IPS-18c (cell line): ENCODE data around the gene COA7.
"Not testable (repeated sequence)": the region's sequence is repeated elsewhere in the genome, so short reads cannot be mapped to it uniquely, and the experiment has no call there.

Source experiments
- H3K4me3 ChIP-seq: 2 replicates; pipeline ENCODE4 v1.7.0; 2013; ENCODE audit warnings: low read depth, mild to moderate bottlenecking, low read length, moderate library complexity; ENCODE audit not compliant: insufficient read depth
- H3K9me3 ChIP-seq: one replicate; pipeline ENCODE4 v1.6.1; 2013; ENCODE audit warnings: mild to moderate bottlenecking, low read length, moderate library complexity; ENCODE audit not compliant: control insufficient read depth, insufficient read depth

COA7 gene

GRCh38 chr1:52697795-52698674 lies at the start of gene COA7:
TSS of gene COA7 (minus strand) at chr1:52698347. CDS start at chr1:52698326, 21 bp downstream.
- Histone ChIP-seq H3K4me3 (peak within 1 kb of the TSS; percentile 87), H3K9me3 (no peaks in the 10 kb centered on the region)

GRCh38 chr1:52747450-52747849 lies 49.3 kb upstream of the COA7 start:
- Histone ChIP-seq H3K4me3 (no peak overlapping the region), H3K9me3 (no peaks in the 10 kb centered on the region)

DNA sequence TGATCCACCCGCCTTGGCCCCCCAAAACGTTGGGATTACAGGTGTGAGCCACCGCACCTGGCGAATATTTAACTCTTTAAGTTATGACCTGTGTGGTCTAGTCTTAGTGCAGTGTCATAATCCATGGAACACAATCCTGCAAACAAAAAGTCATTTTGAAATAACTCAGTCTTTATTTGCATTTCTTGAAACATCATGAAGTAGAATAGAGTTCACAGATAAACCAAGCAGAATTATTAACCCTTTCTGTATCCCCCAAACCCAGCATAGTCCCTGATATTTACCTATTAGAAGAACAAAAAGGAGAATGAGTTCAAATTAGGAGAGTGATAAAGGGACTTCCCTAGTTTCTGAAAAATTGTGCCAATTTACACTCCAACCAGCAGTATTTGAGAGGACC lies 48.0 kb upstream of the COA7 start:
- Histone ChIP-seq H3K4me3 (no peak overlapping the region), H3K9me3 (no peaks in the 10 kb centered on the region)

DNA sequence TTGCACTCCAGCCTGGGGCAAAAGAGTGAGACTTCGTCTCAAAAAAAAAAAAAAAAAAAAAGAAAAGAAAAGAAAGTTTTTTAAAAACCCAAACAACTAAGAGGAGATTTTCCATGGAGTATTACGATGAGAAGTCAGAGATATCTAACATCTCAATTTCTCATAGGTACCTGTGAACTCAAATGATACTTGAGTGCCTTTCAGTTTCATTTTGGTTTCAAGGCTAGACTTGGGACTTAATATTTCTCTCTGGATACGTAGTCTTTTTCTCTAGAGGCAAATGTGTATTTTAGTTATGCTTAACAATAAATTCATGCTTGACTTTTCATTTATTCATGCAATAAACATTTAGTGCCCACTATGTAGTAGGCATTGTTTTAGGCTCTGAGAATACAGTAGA lies 43.1 kb upstream of the COA7 start:
- Histone ChIP-seq H3K9me3 (no peaks in the 10 kb centered on the region), H3K4me3 (no peak overlapping the region)

DNA sequence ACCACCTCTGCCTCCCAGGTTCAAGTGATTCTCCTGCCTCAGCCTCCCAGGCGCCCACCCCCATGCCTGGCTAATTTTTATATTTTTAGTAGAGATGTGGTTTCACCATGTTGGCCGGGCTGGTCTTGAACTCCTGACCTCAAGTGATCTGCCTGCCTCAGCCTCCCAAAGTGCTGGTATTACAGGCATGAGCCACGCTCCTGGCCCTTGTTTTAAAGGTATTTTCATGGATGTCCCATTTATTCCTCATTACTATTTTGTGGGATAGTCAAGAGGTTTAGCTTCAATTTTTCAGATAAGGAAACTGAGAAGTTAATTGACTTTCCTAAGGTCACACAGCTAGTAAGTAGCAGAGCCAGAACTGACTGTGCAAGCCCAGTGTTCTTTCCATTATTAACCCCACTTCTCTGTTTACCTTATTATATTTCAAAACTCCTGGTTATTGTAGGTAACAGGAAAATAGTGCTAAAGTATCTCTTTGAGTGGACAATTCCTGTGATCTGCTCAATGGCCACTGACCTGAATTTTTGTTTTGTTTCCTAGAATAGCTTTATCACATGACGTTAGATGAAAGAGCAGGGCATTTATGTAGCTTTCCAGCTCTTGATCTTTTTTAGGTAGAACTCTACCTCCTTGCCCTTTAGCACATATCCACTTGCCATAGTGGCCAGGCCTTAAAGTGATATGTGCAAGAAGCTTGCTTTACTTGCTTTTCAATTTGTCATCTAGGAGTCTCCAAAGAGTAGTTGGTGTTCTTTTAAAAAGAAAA lies 41.7 kb upstream of the COA7 start:
- Histone ChIP-seq H3K9me3 (no peaks in the 10 kb centered on the region), H3K4me3 (no peak overlapping the region)

DNA sequence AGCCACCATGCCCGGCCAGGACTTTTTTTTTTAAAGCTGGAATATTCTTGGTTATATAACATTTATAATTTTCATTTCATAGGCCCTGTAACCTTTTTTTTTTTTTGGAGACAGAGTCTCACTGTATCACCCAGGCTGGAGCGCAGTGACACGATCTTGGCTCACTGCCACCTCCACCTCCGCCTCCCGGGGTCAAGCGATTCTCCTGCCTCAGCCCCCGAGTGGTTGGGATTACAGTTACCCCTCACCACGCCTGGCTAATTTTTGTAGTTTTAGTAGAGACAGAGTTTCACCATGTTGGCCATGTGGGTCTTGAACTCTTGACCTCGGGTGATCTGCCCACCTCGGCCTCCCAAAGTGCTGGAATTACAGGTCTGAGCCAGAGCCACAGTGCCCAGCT lies 40.7 kb upstream of the COA7 start:
- Histone ChIP-seq H3K9me3 (no peaks in the 10 kb centered on the region), H3K4me3 (no peak overlapping the region)

- H3K4me3 ChIP-seq = no peak overlapping the region
- H3K9me3 ChIP-seq = no peaks in the 10 kb centered on the region
Measured at GRCh38 chr1:52738148-52738547, 40.0 kb upstream of the COA7 start.

DNA sequence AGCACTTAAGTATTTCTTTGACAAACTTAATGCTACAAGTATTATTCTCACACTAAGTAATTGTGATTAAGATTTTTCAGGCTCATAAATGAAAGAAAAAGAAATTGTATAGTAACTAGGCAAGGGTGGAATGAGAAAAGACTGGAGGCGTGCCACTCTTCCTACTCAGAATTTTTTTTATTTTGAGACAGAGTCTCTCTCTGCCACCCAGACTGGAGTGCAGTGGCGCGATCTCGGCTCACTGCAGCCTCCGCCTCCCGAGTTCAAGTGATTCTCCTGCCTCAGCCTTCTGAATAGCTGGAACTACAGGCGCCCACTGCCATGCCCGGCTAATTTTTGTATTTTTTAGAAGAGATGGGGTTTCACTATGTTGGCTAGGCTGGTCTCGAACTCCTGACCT lies 37.2 kb upstream of the COA7 start:
- H3K4me3 ChIP-seq, H3K9me3 ChIP-seq: not testable (repeated sequence)

DNA sequence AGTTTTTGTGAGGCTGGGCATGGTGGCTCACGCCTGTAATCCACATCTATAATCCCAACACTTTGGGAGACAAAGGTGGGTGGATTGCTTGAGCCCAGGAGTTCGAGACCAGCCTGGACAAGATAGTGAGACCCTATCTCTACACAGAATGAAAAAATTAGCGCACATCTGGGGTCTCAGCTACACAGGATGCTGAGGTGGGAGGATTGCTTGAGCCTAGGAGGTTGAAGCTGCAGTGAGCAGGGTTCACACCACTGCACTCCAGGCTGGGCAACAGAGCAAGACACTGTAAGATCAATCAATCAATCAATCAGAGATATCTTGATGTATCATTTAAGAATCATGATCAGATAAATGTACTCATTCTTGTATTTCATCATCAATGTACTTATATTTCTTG lies 35.2 kb upstream of the COA7 start:
- Histone ChIP-seq H3K4me3 (no peak overlapping the region), H3K9me3 (no peaks in the 10 kb centered on the region)

DNA sequence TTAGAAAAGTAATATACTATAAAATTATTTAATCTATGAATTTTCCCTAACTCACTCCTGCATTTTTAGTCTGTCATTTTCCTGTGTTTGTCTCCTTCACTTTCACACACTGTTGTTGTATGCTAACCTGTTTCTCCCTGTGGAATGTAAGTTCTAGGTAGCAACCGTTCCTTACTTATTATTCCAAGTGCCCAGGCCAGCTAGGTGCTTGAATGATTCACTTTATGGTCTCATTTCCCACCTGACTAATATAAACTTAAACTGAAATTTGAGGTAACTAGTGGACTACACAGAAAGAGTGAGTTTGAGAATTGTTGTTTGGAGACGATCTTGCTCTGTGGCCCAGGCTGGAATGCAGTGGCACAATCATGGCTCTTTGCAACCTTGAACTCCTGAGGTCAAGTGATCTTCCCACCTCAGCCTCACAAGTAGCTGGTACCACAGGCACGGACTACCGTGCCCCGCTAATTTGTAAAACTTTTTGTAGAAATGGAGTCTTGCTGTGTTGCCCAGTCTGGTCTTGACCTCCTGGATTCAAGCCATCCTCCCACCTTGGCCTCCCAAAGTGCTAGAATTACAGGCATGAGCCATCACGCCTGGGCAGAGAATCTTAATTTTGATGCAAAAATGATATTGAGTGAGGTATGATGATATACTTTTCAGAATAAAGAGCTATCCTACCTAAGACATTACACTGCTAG lies 30.0 kb upstream of the COA7 start:
- Histone ChIP-seq H3K4me3 (no peak overlapping the region), H3K9me3 (no peaks in the 10 kb centered on the region)

DNA sequence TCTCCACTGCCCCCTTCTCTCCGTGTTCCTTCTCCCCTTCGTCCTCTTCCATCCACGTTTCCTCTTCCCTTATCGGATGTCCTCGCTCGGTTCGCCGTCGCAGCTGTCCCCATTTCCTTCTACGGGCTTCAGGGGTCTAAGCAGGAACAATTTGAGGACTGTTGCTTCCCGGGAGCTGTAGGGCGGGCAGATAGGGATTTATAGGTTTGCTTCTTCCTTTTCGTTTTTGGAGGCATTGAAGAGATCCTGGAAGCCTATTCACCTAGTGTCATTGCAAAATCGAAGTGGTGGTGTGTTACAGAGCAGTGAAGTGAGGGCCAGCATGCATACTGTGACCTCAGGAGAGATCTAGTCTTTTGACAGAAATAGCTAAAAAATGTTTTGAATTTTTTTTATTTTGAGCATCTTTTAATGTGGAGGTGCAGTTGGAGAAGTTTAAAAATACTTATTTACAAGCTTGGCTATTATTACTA lies 29.0 kb upstream of the COA7 start:
- H3K9me3 ChIP-seq = no peaks in the 10 kb centered on the region
- H3K4me3 ChIP-seq = peak overlapping the region; percentile 78

GRCh38 chr1:52726265-52727113 lies 28.3 kb upstream of the COA7 start, which contains the start of gene ZYG11B:
TSS of gene ZYG11B (plus strand) at chr1:52726453. CDS start at chr1:52726654, 201 bp downstream.
- Histone ChIP-seq H3K4me3 (peak within 1 kb of the TSS; percentile 78), H3K9me3 (no peaks in the 10 kb centered on the region)

DNA sequence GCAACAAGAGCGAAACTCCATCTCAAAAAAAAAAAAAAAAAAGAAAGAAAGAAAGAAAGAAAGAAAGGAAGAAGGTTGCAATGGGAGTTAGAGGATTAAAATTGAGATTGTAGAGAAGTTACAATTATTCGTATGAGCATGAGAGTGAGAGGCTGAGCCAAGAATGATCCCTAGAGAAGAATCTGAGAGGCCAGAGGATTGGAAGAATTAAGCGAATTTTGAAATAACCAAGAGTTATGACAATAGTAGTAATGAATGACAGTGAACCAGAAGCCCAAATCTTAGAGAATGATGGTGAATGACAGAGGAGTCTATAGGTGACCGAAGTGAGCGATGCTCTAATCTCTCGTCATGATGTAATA lies 27.7 kb upstream of the COA7 start:
- H3K4me3 ChIP-seq = no peak overlapping the region; the same call in 1 of the 2 replicates
- no peaks in the 10 kb centered on the region for H3K9me3 ChIP-seq

DNA sequence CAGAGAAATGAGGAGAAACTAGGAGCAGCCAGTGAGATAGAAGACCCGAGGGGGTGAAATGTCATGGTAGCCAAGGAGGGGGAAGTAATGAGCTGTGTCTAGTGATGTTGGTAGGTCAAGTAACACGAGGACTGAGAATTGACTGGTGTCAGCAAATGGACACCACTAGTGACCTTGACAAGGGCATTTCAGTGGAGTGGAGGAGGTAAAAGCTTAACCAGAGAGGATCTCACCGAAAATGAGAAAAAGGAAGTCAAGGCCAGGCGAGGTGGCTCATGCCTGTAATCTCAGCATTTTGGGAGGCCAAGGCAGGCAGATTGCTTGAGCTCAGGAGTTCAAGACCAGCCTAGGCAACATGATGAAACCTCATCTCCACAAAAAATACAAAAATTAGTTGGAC lies 25.1 kb upstream of the COA7 start:
- no peak overlapping the region for H3K4me3 ChIP-seq
- H3K9me3 ChIP-seq = peaks cover 1% of the 10 kb centered on the region

GRCh38 chr1:52715296-52715695 lies 17.1 kb upstream of the COA7 start:
- not testable (repeated sequence) for H3K9me3 ChIP-seq

DNA sequence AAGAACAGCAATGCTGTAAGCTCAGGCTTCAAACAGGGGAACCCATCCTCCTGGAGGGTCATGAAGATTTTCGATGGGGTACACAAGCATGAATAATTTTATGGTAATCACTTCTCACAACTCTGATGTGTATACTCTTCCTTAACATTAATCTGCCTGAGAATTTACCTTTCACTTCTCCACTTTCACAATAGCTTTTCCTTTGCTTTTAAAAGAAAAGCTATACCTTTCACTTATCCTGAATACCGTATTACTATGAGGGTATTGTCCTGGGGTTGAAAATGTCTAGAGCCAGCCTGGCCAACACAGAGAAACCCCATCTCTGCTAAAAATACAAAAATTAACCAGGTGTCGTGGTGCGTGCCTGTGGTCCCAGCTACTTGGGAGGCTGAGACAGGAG lies 15.4 kb upstream of the COA7 start:
- Histone ChIP-seq H3K4me3 (no peak overlapping the region), H3K9me3 (peaks cover 2% of the 10 kb centered on the region)

More at GRCh38 chr1:52715296-52715695, 17.1 kb upstream of the COA7 start:
- H3K4me3 ChIP-seq = not testable (repeated sequence)

- Histone ChIP-seq H3K9me3 (no peaks in the 10 kb centered on the region), H3K4me3 (no peak overlapping the region)
Measured at GRCh38 chr1:52709016-52709415, 10.9 kb upstream of the COA7 start.
